Nephron (organoid): ENCODE results near the gene SLC6A6.
A peak's percentile ranks its signal among the peaks of the same experiment; 100 is the strongest.

Experiments used
- H3K27ac Mint-ChIP-seq, 3 experiments: 2 replicates each; pipeline ENCODE4 v1.8.0; 2020; ENCODE audit warnings: mixed read lengths in 3 of 3, mild to moderate bottlenecking in 2 of 3, moderate library complexity in 1 of 3
- H3K27me3 Mint-ChIP-seq: 2 replicates; pipeline ENCODE4 v1.8.0; 2021; ENCODE audit warnings: low read depth, mild to moderate bottlenecking, moderate library complexity, mixed read lengths
- H3K36me3 Mint-ChIP-seq: 2 replicates; pipeline ENCODE4 v1.8.0; 2020; ENCODE audit warnings: low read depth, mixed read lengths
- H3K4me1 Mint-ChIP-seq: 2 replicates; pipeline ENCODE4 v1.8.0; 2020; ENCODE audit warnings: mixed read lengths
- H3K4me3 Mint-ChIP-seq, 3 experiments: 2 replicates each; pipeline ENCODE4 v1.8.0; 2020; ENCODE audit warnings: mild to moderate bottlenecking in 3 of 3, mixed read lengths in 3 of 3, moderate library complexity in 2 of 3
- H3K9me3 Mint-ChIP-seq: 2 replicates; pipeline ENCODE4 v1.8.0; 2020; ENCODE audit warnings: mixed read lengths
- CTCF ChIP-seq, 3 experiments: fragments of 200-600 bp; sonication (generic); IDR thresholded peaks; one replicate each; pipeline ENCODE4 v1.5.0; 2021; ENCODE audit warnings: antibody characterized with exemption in 3 of 3; ENCODE audit not compliant: unreplicated experiment in 3 of 3

Gene SLC6A6

GRCh38 chr3:14424711-14425580, 22.5 kb downstream of the SLC6A6 start:
- Mint-ChIP-seq H3K4me3 (no peak overlapping the region), H3K27me3 (peaks cover 46% of the 10 kb centered on the region), H3K9me3 (no peaks in the 10 kb centered on the region), H3K36me3 (no peaks in the 10 kb centered on the region), H3K4me1 (peaks cover 57% of the 10 kb centered on the region), H3K27ac (peak overlapping the region in 2 of 3 experiments; percentile 18 to 40)
- TF ChIP-seq CTCF (IDR thresholded peaks at IDR 0.05; ENCODE audit: unreplicated experiment in 3 of 3), result no peak

DNA sequence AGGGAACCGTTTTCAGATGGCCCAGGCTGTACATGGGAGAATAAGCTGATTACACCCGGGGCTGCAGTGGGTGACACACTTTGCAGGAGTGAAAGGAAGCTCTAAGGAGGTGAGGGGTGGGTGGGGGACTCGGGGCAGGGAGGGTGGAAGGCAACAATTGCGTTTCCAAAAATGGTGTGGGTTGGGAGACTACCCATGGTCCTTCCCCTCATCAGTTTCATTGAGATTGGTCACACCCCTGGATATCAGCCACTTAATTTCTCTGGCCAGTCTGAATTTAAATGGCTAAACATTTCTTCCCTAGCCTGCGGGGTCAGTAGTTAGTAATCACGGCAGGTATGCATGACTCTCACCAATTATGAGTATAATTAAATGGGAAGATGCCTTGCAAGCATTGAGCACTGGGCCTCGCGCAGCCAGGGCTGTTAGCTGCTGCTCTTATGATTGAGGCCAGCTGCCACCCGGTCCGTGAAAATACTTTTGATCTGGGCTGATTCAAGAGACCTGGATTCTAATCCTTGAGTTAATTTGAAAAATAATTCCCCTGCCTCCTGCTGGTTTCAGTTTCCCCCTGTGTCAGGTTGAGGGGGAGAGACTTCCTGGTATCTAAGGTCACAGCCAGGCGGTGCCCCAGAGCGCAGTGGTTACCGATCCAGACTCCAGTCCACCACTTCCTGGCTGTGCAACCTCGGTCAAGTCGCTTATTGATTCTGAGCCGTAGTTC, 23.3 kb downstream of the SLC6A6 start:
- H3K9me3 Mint-ChIP-seq, result no peaks in the 10 kb centered on the region
- peak overlapping the region in 1 of 3 experiments; percentile 40 for H3K27ac Mint-ChIP-seq
- H3K27me3 Mint-ChIP-seq, result peaks cover 49% of the 10 kb centered on the region
- no peaks in the 10 kb centered on the region for H3K36me3 Mint-ChIP-seq
- no peak for TF ChIP-seq CTCF (IDR thresholded peaks at IDR 0.05; ENCODE audit: unreplicated experiment in 3 of 3)
- H3K4me1 Mint-ChIP-seq, result peaks cover 57% of the 10 kb centered on the region
- no peak overlapping the region for H3K4me3 Mint-ChIP-seq

DNA sequence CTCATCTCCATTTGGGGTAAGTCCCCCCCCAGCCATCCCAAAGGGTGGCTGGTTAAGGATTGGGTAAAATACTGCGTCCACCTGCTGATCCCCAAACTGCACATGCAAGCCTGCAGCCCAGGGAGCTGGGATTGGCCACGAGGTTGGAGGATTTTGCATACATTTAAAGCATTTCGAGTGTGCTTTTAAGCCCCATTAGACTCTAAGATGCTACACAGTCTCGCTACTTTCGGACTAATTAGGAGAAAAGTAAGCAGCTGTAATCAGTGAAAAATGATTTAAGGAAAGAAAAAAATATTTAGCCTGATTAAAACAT, 23.9 kb downstream of the SLC6A6 start:
- H3K27ac Mint-ChIP-seq, result peak overlapping the region in 1 of 3 experiments; percentile 40
- H3K36me3 Mint-ChIP-seq, result no peaks in the 10 kb centered on the region
- no peak for TF ChIP-seq CTCF (IDR thresholded peaks at IDR 0.05; ENCODE audit: unreplicated experiment in 3 of 3)
- no peaks in the 10 kb centered on the region for H3K9me3 Mint-ChIP-seq
- H3K27me3 Mint-ChIP-seq, result peaks cover 45% of the 10 kb centered on the region
- H3K4me3 Mint-ChIP-seq, result no peak overlapping the region
- H3K4me1 Mint-ChIP-seq, result peaks cover 60% of the 10 kb centered on the region

GRCh38 chr3:14428087-14429033, 26.0 kb downstream of the SLC6A6 start:
- Mint-ChIP-seq H3K36me3 (no peaks in the 10 kb centered on the region), H3K27me3 (peaks cover 41% of the 10 kb centered on the region), H3K9me3 (no peaks in the 10 kb centered on the region), H3K4me3 (no peak overlapping the region), H3K27ac (peak overlapping the region in 1 of 3 experiments; percentile 18), H3K4me1 (peaks cover 60% of the 10 kb centered on the region)
- no peak for TF ChIP-seq CTCF (IDR thresholded peaks at IDR 0.05; ENCODE audit: unreplicated experiment in 3 of 3)

GRCh38 chr3:14429237-14429636, 26.8 kb downstream of the SLC6A6 start:
- H3K36me3 Mint-ChIP-seq, result no peaks in the 10 kb centered on the region
- no peak overlapping the region for H3K4me3 Mint-ChIP-seq
- TF ChIP-seq CTCF (IDR thresholded peaks at IDR 0.05; ENCODE audit: unreplicated experiment in 3 of 3), result no peak
- H3K27ac Mint-ChIP-seq, result peak overlapping the region in 2 of 3 experiments; percentile 12 to 18
- peaks cover 36% of the 10 kb centered on the region for H3K27me3 Mint-ChIP-seq
- H3K4me1 Mint-ChIP-seq, result peaks cover 55% of the 10 kb centered on the region
- no peaks in the 10 kb centered on the region for H3K9me3 Mint-ChIP-seq
